ENCODE results near the gene ZBTB16.

DNA sequence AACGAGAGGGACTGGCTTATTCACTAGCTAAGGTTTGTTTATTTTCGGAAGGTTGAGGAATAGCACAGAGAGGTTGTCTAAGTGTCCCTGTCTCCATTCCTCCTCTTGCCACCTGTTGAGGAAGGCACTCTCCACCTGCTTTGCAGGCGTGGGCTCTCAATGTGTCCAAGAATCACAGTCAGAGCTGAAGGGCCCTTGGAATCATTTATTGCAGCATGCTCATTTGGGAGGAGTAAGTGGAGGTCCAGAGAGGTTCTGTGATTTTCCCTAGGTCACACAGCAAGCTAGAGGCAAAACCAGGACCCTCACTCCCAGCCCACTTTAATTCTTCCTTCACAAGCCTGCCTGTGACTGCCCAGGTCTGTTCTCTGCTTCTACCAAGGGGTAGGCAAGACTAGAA lies 21.3 kb downstream of the ZBTB16 start:
- TF ChIP-seq POLR2AphosphoS5 (IDR thresholded peaks at IDR 0.05; ENCODE audit: borderline replicate concordance, low read depth, low read length) (no peak), EZH2 (IDR thresholded peaks at IDR 0.05) (no peak), FOXP2 (optimal IDR thresholded peaks at IDR 0.05; ENCODE audit: control extremely low read depth, extremely low read length, insufficient read depth) (no peak)
